Nephron (organoid): ENCODE results near the gene ZHX3.

Source experiments
- H3K27ac Mint-ChIP-seq, 3 experiments: 2 replicates each; pipeline ENCODE4 v1.8.0; 2020; ENCODE audit warnings: mixed read lengths in 3 of 3, mild to moderate bottlenecking in 2 of 3, moderate library complexity in 1 of 3
- H3K27me3 Mint-ChIP-seq: 2 replicates; pipeline ENCODE4 v1.8.0; 2021; ENCODE audit warnings: low read depth, mild to moderate bottlenecking, moderate library complexity, mixed read lengths
- H3K36me3 Mint-ChIP-seq: 2 replicates; pipeline ENCODE4 v1.8.0; 2020; ENCODE audit warnings: low read depth, mixed read lengths
- H3K4me1 Mint-ChIP-seq: 2 replicates; pipeline ENCODE4 v1.8.0; 2020; ENCODE audit warnings: mixed read lengths
- H3K4me3 Mint-ChIP-seq, 3 experiments: 2 replicates each; pipeline ENCODE4 v1.8.0; 2020; ENCODE audit warnings: mild to moderate bottlenecking in 3 of 3, mixed read lengths in 3 of 3, moderate library complexity in 2 of 3
- H3K9me3 Mint-ChIP-seq: 2 replicates; pipeline ENCODE4 v1.8.0; 2020; ENCODE audit warnings: mixed read lengths
- TF ChIP-seq, protein P1 (sequence below), 3 experiments: fragments of 200-600 bp; sonication (generic); IDR thresholded peaks; one replicate each; pipeline ENCODE4 v1.5.0; 2021; ENCODE audit warnings: antibody characterized with exemption in 3 of 3; ENCODE audit not compliant: unreplicated experiment in 3 of 3

ZHX3 gene

DNA sequence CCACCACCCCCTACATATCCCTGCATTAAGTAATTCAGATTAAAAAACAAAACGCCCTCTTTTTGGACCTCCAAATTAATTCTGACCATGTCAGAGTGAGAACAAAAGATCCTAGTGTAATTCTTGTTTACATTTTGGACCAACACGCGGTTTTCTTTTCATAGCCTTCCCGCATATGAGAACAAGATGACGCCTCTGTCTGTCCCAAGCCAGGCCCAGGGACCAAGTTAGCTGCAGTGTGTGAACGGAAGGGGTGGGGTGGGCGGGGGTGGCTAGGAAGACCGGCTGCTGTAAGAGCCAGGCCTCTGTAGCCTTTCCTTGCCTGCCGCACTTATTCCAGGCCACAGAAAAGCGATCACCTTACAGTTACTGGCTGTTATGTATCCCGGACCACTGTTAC lies 112.2 kb downstream of the ZHX3 start:
- TF ChIP-seq, protein P1, sequence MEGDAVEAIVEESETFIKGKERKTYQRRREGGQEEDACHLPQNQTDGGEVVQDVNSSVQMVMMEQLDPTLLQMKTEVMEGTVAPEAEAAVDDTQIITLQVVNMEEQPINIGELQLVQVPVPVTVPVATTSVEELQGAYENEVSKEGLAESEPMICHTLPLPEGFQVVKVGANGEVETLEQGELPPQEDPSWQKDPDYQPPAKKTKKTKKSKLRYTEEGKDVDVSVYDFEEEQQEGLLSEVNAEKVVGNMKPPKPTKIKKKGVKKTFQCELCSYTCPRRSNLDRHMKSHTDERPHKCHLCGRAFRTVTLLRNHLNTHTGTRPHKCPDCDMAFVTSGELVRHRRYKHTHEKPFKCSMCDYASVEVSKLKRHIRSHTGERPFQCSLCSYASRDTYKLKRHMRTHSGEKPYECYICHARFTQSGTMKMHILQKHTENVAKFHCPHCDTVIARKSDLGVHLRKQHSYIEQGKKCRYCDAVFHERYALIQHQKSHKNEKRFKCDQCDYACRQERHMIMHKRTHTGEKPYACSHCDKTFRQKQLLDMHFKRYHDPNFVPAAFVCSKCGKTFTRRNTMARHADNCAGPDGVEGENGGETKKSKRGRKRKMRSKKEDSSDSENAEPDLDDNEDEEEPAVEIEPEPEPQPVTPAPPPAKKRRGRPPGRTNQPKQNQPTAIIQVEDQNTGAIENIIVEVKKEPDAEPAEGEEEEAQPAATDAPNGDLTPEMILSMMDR (IDR thresholded peaks at IDR 0.05; ENCODE audit: unreplicated experiment in 3 of 3), result no peak
- Mint-ChIP-seq H3K4me3 (no peak overlapping the region), H3K36me3 (peaks cover 71% of the 10 kb centered on the region), H3K4me1 (no peaks in the 10 kb centered on the region), H3K9me3 (peaks cover 28% of the 10 kb centered on the region), H3K27ac (no peak overlapping the region), H3K27me3 (peaks cover 6% of the 10 kb centered on the region)

DNA sequence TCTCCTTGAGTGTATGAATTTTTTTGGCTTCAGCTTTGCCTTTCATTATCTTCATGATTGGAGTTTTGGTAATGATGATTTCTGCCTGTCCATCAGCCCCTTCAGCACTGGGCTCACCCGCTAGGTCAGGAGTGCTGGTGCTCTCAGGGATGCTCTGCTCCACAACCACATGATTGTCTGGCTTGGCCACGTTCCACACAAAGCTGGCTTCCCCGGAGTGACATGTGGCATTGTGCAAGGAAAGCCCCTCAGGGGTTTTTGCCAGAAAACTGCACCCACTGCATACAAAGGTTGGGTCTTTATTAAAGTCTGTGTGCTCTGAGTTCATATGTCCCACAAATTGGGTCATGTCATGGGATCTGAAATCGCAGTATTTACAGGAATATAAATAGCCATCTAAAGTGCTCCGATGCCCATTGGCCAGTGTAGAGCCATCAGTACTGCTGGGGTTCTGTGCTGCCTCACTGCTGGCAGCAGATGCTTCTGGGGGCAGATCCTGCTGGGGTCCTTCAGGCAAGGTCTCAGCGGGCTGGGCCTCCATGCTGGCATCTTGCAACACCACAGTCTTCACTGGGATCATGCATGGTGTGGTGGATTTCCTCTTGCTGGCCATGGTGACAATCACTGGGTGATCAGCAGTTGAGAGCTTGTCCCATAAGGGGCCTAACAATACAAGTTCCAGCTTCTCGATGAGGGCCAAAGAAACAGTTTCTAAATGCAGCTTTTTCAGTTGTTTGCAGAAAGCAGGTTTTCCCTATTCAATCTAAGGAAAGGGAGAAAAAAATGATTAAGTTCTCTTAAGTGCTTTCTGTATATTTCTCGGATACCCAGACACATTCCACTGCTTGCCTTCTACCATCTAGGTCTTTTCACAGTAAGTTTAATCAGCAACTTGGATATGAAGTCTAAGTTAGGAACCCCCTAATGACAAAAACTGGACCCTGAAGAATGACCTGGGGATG lies 112.9 kb downstream of the ZHX3 start:
- TF ChIP-seq, protein P1 (IDR thresholded peaks at IDR 0.05; ENCODE audit: unreplicated experiment in 3 of 3), result no peak
- Mint-ChIP-seq H3K9me3 (peaks cover 32% of the 10 kb centered on the region), H3K27me3 (peaks cover 6% of the 10 kb centered on the region)

DNA sequence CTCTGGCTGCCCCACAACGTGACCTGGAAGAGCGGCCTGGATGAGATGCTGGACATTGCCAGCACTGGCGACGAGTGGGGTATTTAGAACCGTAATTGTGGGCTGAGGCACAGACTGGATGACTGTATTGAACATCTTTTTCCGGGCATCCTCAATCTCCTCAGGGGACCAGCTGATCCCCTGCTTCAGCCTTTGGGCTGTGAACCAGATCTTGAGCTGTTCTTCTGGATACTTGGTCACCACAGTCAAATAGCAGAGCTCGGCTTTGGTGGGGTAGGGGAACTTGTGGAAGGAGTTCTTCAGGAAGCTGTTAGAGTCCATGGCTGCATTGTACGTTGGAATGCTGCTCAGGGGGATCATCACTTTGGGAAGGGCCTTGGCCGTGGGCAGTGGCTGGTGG lies 113.9 kb downstream of the ZHX3 start:
- TF ChIP-seq, protein P1 (IDR thresholded peaks at IDR 0.05; ENCODE audit: unreplicated experiment in 3 of 3), result no peak
- Mint-ChIP-seq H3K4me1 (no peaks in the 10 kb centered on the region), H3K4me3 (no peak overlapping the region), H3K27ac (no peak overlapping the region), H3K36me3 (peaks cover 81% of the 10 kb centered on the region), H3K27me3 (peaks cover 6% of the 10 kb centered on the region), H3K9me3 (peaks cover 37% of the 10 kb centered on the region)

More for the DNA sequence above, 112.9 kb downstream of the ZHX3 start:
- Mint-ChIP-seq H3K4me1 (no peaks in the 10 kb centered on the region), H3K27ac (no peak overlapping the region), H3K36me3 (peaks cover 76% of the 10 kb centered on the region), H3K4me3 (no peak overlapping the region)

DNA sequence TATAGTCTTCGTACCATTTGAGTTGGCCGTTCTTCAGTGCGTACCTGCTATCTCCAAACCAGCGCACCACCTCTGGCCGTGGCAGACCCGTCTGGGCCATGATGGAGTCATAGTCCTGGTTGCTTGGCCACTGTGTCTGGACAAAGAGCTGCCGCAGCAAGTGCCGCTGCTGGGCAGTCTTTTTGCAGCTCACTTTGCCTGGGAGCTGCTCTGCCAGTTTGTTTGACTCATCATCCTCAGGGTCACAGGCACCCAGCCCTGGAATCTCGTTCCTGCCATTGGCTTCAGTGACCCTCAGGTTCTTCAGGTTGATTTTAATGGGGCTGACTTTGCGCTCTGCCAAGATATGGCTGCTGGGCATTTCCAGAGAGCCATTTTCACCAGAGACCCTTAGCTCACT lies 115.1 kb downstream of the ZHX3 start:
- Mint-ChIP-seq H3K27ac (no peak overlapping the region), H3K27me3 (peaks cover 6% of the 10 kb centered on the region), H3K36me3 (peaks cover 83% of the 10 kb centered on the region), H3K9me3 (peaks cover 39% of the 10 kb centered on the region), H3K4me3 (no peak overlapping the region), H3K4me1 (no peaks in the 10 kb centered on the region)
- TF ChIP-seq, protein P1 (IDR thresholded peaks at IDR 0.05; ENCODE audit: unreplicated experiment in 3 of 3), result no peak

DNA sequence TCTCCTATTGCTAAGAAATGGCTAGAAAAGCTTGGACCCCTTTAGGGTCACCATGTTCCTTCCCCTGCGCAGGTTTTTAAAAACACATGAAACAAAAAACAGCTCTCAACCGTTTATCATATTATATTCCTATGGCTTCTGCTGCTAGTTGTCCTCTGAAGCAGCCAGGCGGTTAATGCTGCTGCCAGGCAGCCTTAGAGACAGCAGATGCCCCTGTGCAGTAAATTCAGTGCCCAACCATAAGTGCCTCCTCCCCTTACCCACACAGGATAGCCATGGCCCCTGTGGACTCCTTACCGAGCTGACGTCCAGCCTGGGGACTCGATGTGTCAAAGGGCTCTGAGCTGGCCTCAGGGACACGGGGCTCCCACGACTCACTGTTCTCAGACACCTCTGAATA lies 115.8 kb downstream of the ZHX3 start:
- Mint-ChIP-seq H3K27me3 (peaks cover 6% of the 10 kb centered on the region), H3K27ac (no peak overlapping the region), H3K9me3 (peaks cover 42% of the 10 kb centered on the region), H3K4me1 (no peaks in the 10 kb centered on the region), H3K36me3 (peaks cover 84% of the 10 kb centered on the region), H3K4me3 (no peak overlapping the region)
- TF ChIP-seq, protein P1 (IDR thresholded peaks at IDR 0.05; ENCODE audit: unreplicated experiment in 3 of 3), result no peak
